ENCODE measurements around the gene NID1. TPM values are rescaled to one million over a fixed set of nuclear protein-coding genes. Genes with fewer than 3 reads are reported as not detected.

NID1 gene
- total RNA-seq, 1 experiment from 2014 or later: 29.6 TPM

- no peaks in the 10 kb centered on the region for H3K36me3 ChIP-seq
- H3K27me3 ChIP-seq: no peaks in the 10 kb centered on the region
- no peak overlapping the region for H3K27ac ChIP-seq
- DNase-seq: no peak
- H3K4me1 ChIP-seq: no peaks in the 10 kb centered on the region; the same call in 1 of the 2 replicates
- H3K9me3 ChIP-seq (replicated peaks): no peaks in the 10 kb centered on the region
- H3K4me3 ChIP-seq: no peak overlapping the region
Measured at GRCh38 chr1:235950318-235950717, 114.6 kb downstream of the NID1 start.

DNA sequence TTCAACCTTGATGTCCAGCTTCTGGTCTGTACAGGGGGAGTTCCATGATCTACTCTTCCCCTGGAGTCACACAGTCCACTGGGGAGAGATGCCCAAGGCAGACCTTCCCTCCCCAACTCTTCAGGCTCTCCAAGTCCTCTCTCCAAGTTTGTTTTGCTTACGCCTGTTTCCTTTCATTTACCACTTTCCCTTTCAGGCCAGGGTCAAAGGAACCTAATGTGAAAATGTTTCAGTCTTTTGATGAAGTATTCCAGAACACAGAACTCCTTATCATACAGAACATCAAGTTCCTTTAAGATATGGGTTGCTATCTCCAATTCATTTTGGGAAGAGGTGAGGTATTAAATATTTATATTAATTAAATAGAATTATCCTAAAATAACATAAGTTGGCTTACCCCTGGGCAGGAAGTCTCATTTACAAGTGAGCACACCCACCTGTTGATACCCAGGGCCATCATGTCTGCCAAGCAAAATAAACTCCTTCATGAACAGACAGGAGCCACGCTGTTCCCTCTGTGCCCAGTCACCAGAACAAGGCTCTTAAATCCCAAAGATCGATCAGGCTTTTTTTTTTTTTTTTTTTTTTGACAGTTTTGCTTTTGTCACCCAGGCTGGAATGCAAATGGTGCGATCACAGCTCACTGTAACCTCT lies 116.0 kb downstream of the NID1 start:
- Histone ChIP-seq H3K27me3 (no peaks in the 10 kb centered on the region), H3K36me3 (no peaks in the 10 kb centered on the region), H3K9me3 (replicated peaks) (no peaks in the 10 kb centered on the region), H3K4me1 (no peaks in the 10 kb centered on the region; the same call in 1 of the 2 replicates), H3K4me3 (no peak overlapping the region), H3K27ac (no peak overlapping the region)
- no peak for DNase-seq

GRCh38 chr1:235947989-235948388 lies 116.9 kb downstream of the NID1 start:
- no peak for DNase-seq
- Histone ChIP-seq H3K4me3 (no peak overlapping the region), H3K27me3 (no peaks in the 10 kb centered on the region)

GRCh38 chr1:235946571-235946981 lies 118.3 kb downstream of the NID1 start:
- Histone ChIP-seq H3K36me3 (no peaks in the 10 kb centered on the region), H3K4me3 (no peak overlapping the region), H3K9me3 (replicated peaks) (no peaks in the 10 kb centered on the region), H3K4me1 (peaks cover 8% of the 10 kb centered on the region), H3K27ac (no peak overlapping the region), H3K27me3 (no peaks in the 10 kb centered on the region)
- no peak for DNase-seq

More at GRCh38 chr1:235947989-235948388, 116.9 kb downstream of the NID1 start:
- Histone ChIP-seq H3K27ac (no peak overlapping the region), H3K36me3 (no peaks in the 10 kb centered on the region), H3K4me1 (peaks cover 8% of the 10 kb centered on the region), H3K9me3 (replicated peaks) (no peaks in the 10 kb centered on the region)

DNA sequence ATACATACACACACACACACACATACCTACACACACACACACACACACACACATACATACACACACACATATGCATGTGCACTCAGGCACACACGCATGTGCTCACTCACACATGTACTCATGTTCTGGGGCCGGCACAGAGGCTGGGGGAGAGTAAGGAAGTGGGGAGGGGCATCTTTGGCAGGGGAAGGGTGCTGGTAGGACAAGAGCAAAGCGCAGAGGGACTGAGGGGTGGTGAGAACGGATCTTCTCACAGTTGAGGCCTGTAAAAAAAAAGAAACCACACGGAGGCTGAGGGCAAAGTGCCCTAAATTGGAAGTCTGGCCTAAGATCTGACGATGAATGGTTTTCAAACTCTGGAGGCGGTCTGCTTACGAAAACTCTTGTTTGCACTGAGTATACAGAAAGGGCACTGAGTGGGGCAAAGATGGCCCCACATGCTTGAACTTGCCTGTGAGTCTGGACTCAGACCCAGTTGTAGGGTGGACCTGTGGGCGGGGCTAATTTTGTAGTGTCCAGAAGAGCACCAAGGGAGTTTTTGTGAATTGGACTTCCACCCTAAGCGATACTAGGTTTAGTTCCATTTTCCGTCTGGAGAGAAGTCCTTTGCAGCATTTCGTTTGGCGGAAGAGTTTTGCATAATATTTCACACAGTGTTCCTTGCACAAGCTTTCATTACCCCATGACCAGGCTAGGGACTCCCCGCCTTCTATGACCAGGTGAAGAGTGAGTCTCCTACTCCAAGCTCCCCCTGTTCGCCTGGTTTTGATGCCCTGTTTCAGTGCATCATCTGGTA lies 118.9 kb downstream of the NID1 start:
- H3K4me1 ChIP-seq: peaks cover 8% of the 10 kb centered on the region
- no peak for DNase-seq
- no peaks in the 10 kb centered on the region for H3K27me3 ChIP-seq
- H3K36me3 ChIP-seq: no peaks in the 10 kb centered on the region
- no peak overlapping the region for H3K27ac ChIP-seq
- H3K4me3 ChIP-seq: no peak overlapping the region
- no peaks in the 10 kb centered on the region for H3K9me3 ChIP-seq (replicated peaks)

DNA sequence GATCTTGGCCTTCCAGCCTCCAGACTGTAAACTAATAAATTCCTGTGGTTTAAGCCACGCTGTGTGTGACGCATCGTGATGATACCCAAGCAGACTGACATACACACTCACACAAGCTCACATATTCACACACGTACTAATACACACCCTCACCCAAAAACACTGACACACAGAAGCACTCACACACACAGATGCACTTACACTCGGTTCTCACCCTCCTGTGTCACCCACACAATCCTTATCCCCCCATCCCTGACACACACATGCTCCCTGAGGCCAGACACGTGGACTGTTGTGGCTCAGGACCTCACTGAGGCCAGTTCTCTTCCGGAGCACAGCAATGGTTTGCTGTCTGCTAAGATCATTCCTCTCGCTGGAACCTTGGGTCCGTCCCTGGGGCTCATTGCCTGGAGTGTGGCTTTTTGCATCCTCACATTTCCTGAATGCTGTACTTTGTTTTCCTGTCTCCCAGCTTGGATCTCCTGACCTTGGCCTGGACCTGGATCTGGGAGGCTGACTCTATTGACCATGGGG lies 121.2 kb downstream of the NID1 start:
- Histone ChIP-seq H3K27me3 (no peaks in the 10 kb centered on the region), H3K4me3 (no peak overlapping the region), H3K9me3 (replicated peaks) (no peaks in the 10 kb centered on the region), H3K4me1 (peaks cover 8% of the 10 kb centered on the region), H3K27ac (no peak overlapping the region), H3K36me3 (no peaks in the 10 kb centered on the region)
- DNase-seq: peak in 1 of 2 experiments; percentile 23

DNA sequence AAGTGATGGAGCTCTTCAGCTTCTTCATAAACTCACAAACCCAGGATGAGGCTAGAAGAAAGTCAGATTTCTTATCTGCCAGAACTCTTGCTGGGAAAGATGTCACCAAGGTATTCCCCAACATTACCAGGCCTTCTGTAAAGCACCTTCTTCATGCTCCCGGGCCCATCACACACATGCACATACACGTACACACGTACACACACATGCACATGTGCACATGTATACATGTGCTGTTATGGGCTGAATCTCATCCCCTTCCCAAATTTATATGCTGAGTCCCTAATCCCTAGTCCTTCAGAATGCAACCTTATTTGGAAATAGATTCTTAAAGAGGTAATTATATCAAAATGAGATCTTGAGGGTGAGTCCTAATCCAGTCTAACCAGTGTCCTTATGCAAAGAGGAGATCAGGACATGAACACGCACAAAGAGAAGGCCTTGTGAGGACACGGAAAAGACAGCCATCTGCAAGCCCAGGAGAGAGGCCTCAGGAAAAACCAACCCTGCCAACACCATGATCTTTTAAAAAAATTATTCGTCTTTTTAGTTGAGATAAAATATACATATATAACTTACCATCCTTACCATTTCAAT lies 121.8 kb downstream of the NID1 start:
- H3K9me3 ChIP-seq (replicated peaks): no peaks in the 10 kb centered on the region
- no peaks in the 10 kb centered on the region for H3K27me3 ChIP-seq
- DNase-seq: no peak
- no peak overlapping the region for H3K27ac ChIP-seq
- H3K36me3 ChIP-seq: no peaks in the 10 kb centered on the region
- H3K4me1 ChIP-seq: peaks cover 8% of the 10 kb centered on the region
- no peak overlapping the region for H3K4me3 ChIP-seq

- no peak for DNase-seq
- Histone ChIP-seq H3K9me3 (replicated peaks) (no peaks in the 10 kb centered on the region), H3K27me3 (no peaks in the 10 kb centered on the region), H3K4me1 (peaks cover 8% of the 10 kb centered on the region), H3K4me3 (no peak overlapping the region), H3K27ac (no peak overlapping the region), H3K36me3 (no peaks in the 10 kb centered on the region)
Measured at GRCh38 chr1:235942625-235942934, 122.3 kb downstream of the NID1 start.

DNA sequence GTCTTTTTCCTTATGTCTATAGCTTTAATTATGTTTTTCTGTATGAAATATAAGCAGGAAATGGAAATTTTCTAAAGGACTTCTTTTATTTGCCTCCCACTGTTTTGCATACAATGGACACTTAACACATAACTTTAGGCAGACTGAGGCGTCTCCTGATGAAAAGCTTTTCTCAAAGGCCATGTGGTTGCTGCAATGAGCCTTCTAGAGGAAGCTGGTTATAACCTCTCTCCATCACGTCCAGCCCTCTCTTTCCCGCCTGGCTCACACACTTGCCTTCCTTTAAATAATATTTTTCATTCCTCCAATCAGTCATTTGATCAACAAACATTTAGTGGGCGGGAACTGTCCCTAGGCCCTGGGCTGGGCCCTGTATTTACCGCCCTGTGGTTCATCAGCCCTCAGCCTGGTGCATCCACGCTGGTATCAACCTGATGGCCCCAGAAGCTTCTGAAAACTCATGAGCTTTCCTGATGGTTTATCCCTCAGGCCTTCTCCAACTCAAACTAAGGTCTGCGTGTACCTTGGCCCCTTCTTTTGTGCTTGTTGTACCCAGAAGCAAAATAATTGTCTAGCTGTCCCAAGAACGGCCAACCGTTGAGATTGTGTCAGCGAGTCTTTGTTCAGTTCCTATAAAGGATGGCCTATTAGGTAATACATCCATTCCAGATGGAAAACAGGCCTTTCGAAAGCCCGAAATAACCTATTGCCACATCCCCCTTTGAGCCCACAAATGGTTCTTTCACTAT lies 122.8 kb downstream of the NID1 start:
- Histone ChIP-seq H3K27me3 (no peaks in the 10 kb centered on the region), H3K4me1 (peaks cover 8% of the 10 kb centered on the region), H3K36me3 (no peaks in the 10 kb centered on the region), H3K27ac (no peak overlapping the region), H3K9me3 (replicated peaks) (no peaks in the 10 kb centered on the region), H3K4me3 (no peak overlapping the region)
- no peak for DNase-seq

GRCh38 chr1:235940285-235940684 lies 124.6 kb downstream of the NID1 start:
- no peak for DNase-seq
- Histone ChIP-seq H3K36me3 (no peaks in the 10 kb centered on the region), H3K27ac (no peak overlapping the region), H3K27me3 (no peaks in the 10 kb centered on the region), H3K4me3 (no peak overlapping the region), H3K4me1 (peaks cover 8% of the 10 kb centered on the region), H3K9me3 (replicated peaks) (no peaks in the 10 kb centered on the region)

- DNase-seq: no peak
- Histone ChIP-seq H3K27me3 (no peaks in the 10 kb centered on the region), H3K4me1 (peaks cover 8% of the 10 kb centered on the region)
Measured at GRCh38 chr1:235939480-235939775, 125.5 kb downstream of the NID1 start.

DNA sequence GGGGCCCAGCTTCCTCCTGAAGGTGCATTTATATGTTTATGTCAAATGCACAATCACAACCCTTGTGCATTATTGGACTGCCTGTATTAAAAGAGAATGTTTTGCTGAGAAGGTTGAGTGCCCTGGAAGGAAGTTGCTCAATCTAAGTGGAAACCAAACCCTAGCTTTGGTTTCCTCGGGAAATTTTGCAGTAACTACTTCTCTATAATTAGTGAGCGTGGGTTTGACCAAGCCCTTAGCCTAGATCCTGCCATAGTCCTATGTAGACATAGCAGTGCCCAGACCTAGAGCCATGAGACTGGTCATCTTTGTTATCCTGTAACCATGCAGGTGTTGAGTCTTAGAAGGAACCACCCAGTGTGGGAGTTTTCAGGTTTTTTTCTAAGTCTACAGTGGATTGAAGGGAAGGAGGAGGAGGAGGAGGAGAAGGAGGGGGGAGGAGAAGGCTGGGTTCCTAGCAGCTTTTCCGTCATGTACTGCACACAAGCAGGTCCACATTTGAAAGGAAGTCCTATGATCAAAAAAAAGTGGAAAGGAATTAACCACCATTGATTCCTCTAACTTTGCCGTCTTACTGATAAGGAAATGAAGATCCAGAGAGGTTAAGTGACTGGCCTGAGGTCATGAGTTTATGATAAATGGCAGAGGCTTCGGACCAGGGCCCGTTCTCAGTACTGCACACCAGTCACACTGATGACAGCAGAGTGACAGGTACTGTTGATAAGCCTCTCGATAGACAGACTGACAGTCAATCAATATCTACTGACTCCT lies 126.0 kb downstream of the NID1 start:
- H3K27me3 ChIP-seq: no peaks in the 10 kb centered on the region
- H3K36me3 ChIP-seq: no peaks in the 10 kb centered on the region
- no peak overlapping the region for H3K4me3 ChIP-seq
- peaks cover 8% of the 10 kb centered on the region for H3K4me1 ChIP-seq
- no peak for DNase-seq
- no peak overlapping the region for H3K27ac ChIP-seq
- no peaks in the 10 kb centered on the region for H3K9me3 ChIP-seq (replicated peaks)

More at GRCh38 chr1:235939480-235939775, 125.5 kb downstream of the NID1 start:
- Histone ChIP-seq H3K4me3 (no peak overlapping the region), H3K36me3 (no peaks in the 10 kb centered on the region), H3K27ac (no peak overlapping the region), H3K9me3 (replicated peaks) (no peaks in the 10 kb centered on the region)

- DNase-seq: peak in 1 of 2 experiments; percentile 25
- no peak overlapping the region for H3K27ac ChIP-seq
- no peaks in the 10 kb centered on the region for H3K27me3 ChIP-seq
- no peak overlapping the region for H3K4me3 ChIP-seq
- no peaks in the 10 kb centered on the region for H3K36me3 ChIP-seq
- no peaks in the 10 kb centered on the region for H3K4me1 ChIP-seq
- no peaks in the 10 kb centered on the region for H3K9me3 ChIP-seq (replicated peaks)
Measured at GRCh38 chr1:235937123-235937522, 127.8 kb downstream of the NID1 start.
